GM21360 (cell line): ENCODE results near the gene KRTAP5-9.
"Not testable (repeated sequence)": the region's sequence is repeated elsewhere in the genome, so short reads cannot be mapped to it uniquely, and the experiment has no call there.

Source experiments
- ATAC-seq: cut with Tn5 transposase; IDR thresholded peaks from one replicate; pipeline ENCODE4 v1.9.1; 2021; ENCODE audit warnings: mild to moderate bottlenecking, moderate library complexity; ENCODE audit not compliant: unreplicated experiment

The KRTAP5-9 gene

DNA sequence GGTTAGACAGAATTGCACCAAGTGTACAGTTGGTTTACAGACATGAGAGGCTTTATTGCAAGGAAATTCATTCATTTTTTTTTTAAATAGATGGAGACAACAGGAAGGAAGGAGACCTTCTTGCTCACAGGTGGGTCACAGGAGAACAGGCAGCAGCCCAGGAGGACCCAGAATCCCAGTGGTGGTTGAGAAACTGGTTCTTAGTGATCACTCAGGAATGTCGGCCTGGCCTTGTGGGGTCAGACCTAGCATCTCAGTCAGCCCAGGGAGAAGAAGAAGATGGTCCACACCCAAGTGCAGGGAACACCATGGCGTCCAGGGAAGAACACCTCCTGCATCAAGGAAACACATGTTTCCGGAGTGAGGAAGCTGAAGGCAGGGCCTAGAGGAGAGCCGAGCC is 33.6 kb downstream of the KRTAP5-9 start:
- no peak for ATAC-seq

DNA sequence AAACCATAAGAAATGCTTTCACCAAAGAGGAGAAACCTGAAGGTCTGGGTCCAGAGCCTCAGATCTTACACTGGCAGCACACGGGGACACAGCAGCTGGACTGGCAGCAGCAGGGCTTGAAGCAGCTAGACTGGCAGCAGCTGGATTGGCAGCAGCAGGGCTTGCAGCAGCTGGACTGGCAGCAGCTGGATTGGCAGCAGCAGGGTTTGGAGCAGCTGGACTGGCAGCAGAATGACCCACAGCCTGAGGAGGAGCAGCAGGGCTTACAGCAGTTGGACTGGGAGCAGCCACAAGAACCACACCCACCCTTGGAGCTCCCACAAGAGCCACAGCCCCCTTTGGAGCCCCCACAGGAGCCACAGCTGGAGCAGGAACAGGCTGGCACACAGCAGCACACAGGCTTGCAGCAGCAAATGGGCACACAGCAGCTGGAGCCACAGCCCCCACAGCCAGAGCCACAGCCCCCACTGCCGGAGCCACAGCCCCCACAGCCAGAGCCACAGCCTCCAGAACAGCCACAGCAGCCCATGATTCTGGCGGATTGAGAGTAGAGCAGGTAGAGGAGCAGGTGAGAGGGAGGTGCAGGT is 34.2 kb downstream of the KRTAP5-9 start, which contains the start of gene KRTAP5-11:
Gene KRTAP5-11, minus strand, starts transcription at position 567 of the 587 bp plus-strand sequence. Its CDS starts 38 bp downstream, at position 529.
- no peak for ATAC-seq

DNA sequence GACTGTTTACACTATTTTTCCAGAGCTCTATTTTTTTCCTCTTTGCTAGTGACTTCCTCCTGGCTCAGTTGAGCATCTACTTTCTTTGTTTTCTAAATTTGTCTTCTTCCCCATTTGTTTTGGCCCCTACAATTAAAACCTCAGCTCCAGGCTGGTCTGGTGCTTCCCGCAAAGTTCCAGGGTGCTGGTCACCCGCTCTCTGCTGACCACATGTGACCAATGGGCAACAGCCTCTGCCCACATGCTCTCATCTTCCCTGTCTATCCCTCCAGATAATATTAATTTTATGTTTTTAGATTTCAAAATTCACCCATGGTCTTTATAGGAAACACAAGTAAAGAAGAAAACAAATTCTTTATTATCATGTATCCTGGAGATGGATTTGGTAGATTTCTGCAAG is 34.7 kb downstream of the KRTAP5-9 start:
- not testable (repeated sequence) for ATAC-seq

DNA sequence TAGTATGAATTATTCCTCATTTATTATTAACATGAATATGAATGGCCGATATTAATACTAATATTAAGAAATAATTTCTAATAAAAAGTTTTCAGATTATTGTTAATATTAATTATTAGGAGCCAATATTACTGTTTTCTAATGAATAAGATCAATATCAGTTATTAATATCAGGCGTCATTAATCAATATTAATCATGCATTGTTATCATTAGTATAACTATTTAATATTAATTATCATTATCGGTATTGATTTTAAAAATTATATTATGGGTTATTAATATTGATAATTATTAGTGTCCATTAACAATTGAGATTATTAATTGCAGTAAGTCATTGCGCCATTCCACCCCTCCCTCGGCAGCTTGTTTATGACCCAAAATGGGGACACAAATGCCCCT is 37.5 kb downstream of the KRTAP5-9 start:
- not testable (repeated sequence) for ATAC-seq

DNA sequence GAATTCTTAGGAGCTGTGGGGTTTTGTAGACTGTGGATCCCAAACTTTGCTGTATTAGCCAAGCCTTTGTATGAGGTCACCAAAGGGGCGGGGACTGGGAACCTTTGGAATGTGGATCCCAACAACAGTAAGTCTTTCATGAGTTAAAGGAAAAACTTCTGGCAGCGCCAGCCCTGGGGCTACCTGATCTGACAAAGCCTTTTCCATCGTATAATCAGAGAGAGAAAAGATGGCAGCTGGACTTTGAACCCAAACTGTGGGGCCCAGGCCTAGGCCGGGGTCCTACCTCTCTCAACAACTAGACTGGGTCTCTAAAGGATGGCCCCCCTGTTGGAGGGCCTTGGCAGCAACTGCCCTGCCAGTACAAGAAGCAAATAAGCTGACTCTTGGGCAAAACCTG is 40.1 kb downstream of the KRTAP5-9 start:
- not testable (repeated sequence) for ATAC-seq

DNA sequence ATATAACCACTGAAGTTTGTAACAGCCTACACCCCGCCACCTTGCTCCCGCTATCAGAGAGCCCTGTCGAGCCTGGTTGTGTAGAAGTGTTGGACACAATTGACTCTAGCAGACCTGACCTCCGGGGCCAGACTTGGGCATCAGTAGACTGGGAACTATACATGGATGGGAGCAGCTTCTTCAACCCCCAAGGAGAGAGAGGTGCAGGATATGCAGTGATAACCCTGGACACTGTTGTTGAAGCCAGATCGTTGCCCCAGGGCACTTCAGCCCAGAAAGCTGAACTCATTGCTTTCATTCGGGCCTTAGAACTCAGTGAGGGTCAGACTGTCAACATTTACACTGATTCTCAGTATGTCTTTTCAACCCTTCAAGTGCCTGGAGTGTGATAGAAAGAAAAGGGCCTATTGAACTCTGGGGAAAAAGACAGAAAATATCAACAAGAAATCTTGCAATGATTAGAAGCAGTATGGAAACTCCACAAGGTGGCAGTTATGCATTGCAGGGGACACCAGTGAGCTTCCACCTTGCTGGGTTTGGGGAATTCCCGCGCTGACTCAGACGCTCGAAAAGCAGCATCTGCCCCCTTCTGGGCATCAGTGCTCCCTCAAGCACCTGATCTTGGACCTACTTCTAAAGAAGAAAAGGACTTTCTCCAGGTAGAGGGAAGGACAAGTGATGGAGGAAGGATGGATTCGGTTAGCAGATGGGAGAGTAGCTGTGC is 40.8 kb downstream of the KRTAP5-9 start:
- ATAC-seq, result not testable (repeated sequence)

DNA sequence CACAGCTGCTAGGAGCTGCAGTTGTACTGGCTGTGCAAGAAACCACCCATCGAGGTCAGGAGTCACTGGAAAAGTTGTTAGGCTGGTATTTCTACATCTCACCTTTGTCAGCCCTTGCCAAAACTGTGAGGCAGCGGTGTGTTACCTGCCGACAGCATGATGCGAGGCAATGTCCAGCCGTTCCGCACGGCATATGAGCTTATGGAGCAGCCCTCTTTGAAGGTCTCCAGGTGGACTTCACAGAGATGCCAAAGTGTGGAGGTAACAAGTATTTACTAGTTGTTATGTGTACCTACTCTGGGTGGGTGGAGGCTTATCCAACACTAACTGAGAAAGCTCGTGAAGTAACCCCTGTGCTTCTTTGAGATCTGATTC is 41.3 kb downstream of the KRTAP5-9 start:
- ATAC-seq, result not testable (repeated sequence)
